SJCRH30 (cell line): Measurements from ENCODE around the gene PRKCA. TPM values are rescaled to one million over a fixed set of nuclear protein-coding genes. Genes with fewer than 3 reads are reported as not detected.

Experiments
- DNase-seq, 2 experiments: peaks; one replicate each; pipeline ENCODE4 v3.0.0-alpha.2; 2015 to 2020
- H3K27ac ChIP-seq: fragments of 250-450 bp; sonication (Bioruptor Pico); 2 replicates; pipeline ENCODE4 v1.5.1; 2020; ENCODE audit warnings: mild to moderate bottlenecking, moderate library complexity
- H3K27me3 ChIP-seq: fragments of 250-450 bp; sonication (Bioruptor Pico); 2 replicates; pipeline ENCODE4 v1.5.1; 2020; ENCODE audit warnings: mild to moderate bottlenecking, moderate library complexity
- H3K36me3 ChIP-seq: fragments of 250-450 bp; sonication (Bioruptor Pico); 2 replicates; pipeline ENCODE4 v1.5.1; 2020; ENCODE audit warnings: mild to moderate bottlenecking, moderate library complexity
- H3K4me1 ChIP-seq: fragments of 250-450 bp; sonication (Bioruptor Pico); 2 replicates; pipeline ENCODE4 v1.5.1; 2020; ENCODE audit warnings: mild to moderate bottlenecking, moderate library complexity
- H3K4me3 ChIP-seq: fragments of 250-450 bp; sonication (Bioruptor Pico); 2 replicates; pipeline ENCODE4 v1.5.1; 2020; ENCODE audit warnings: mild to moderate bottlenecking, moderate library complexity
- H3K9me3 ChIP-seq: fragments of 250-450 bp; sonication (Bioruptor Pico); replicated peaks from 2 replicates; pipeline ENCODE4 v1.5.1; 2020; ENCODE audit warnings: mild to moderate bottlenecking, moderate library complexity
- total RNA-seq: library from RNA; depleted of rRNA; stranded (reverse); fragments of >200 nt; shearing (Covaris generic); gene quantifications from 2 replicates; pipeline ENCODE4 v1.2.3, GENCODE V29; 2014

PRKCA gene
- total RNA-seq, 1 experiment from 2014 or later: 24.7 TPM

GRCh38 chr17:66790501-66791061, 488.2 kb downstream of the PRKCA start:
- no peaks in the 10 kb centered on the region for H3K27me3 ChIP-seq
- H3K36me3 ChIP-seq: peaks cover 5% of the 10 kb centered on the region; the same call in 1 of the 2 replicates
- H3K4me1 ChIP-seq: no peaks in the 10 kb centered on the region
- no peaks in the 10 kb centered on the region for H3K9me3 ChIP-seq
- no peak overlapping the region for H3K4me3 ChIP-seq
- H3K27ac ChIP-seq: no peak overlapping the region
- DNase-seq: no peak

- no peaks in the 10 kb centered on the region for H3K27me3 ChIP-seq
- no peak overlapping the region for H3K27ac ChIP-seq
- no peak for DNase-seq
- no peaks in the 10 kb centered on the region for H3K4me1 ChIP-seq
- peaks cover 8% of the 10 kb centered on the region; the same call in 1 of the 2 replicates for H3K36me3 ChIP-seq
- no peak overlapping the region for H3K4me3 ChIP-seq
- no peaks in the 10 kb centered on the region for H3K9me3 ChIP-seq
Measured at GRCh38 chr17:66791347-66791746, 488.9 kb downstream of the PRKCA start.

- no peak for DNase-seq
- H3K36me3 ChIP-seq: peaks cover 14% of the 10 kb centered on the region; the same call in 1 of the 2 replicates
- no peaks in the 10 kb centered on the region for H3K9me3 ChIP-seq
- H3K27me3 ChIP-seq: no peaks in the 10 kb centered on the region
- no peak overlapping the region for H3K27ac ChIP-seq
- no peaks in the 10 kb centered on the region for H3K4me1 ChIP-seq
- H3K4me3 ChIP-seq: no peak overlapping the region
Measured at GRCh38 chr17:66793814-66794213, 491.4 kb downstream of the PRKCA start.

GRCh38 chr17:66795486-66795885, 493.1 kb downstream of the PRKCA start:
- Histone ChIP-seq H3K9me3 (no peaks in the 10 kb centered on the region), H3K4me3 (no peak overlapping the region), H3K4me1 (no peaks in the 10 kb centered on the region), H3K27me3 (no peaks in the 10 kb centered on the region), H3K36me3 (peaks cover 8% of the 10 kb centered on the region; the same call in 1 of the 2 replicates), H3K27ac (no peak overlapping the region)
- no peak for DNase-seq

- Histone ChIP-seq H3K9me3 (no peaks in the 10 kb centered on the region), H3K36me3 (peaks cover 8% of the 10 kb centered on the region; the same call in 1 of the 2 replicates), H3K27ac (no peak overlapping the region), H3K4me3 (no peak overlapping the region), H3K27me3 (no peaks in the 10 kb centered on the region), H3K4me1 (no peaks in the 10 kb centered on the region)
- no peak for DNase-seq
Measured at GRCh38 chr17:66799849-66800537, 497.6 kb downstream of the PRKCA start.

- Histone ChIP-seq H3K4me1 (no peaks in the 10 kb centered on the region), H3K9me3 (no peaks in the 10 kb centered on the region), H3K27ac (no peak overlapping the region), H3K36me3 (no peaks in the 10 kb centered on the region), H3K4me3 (no peak overlapping the region), H3K27me3 (no peaks in the 10 kb centered on the region)
- DNase-seq: no peak
Measured at GRCh38 chr17:66803474-66803951, 501.1 kb downstream of the PRKCA start.

- no peak overlapping the region for H3K27ac ChIP-seq
- no peak for DNase-seq
- no peaks in the 10 kb centered on the region for H3K9me3 ChIP-seq
- H3K27me3 ChIP-seq: no peaks in the 10 kb centered on the region
- no peaks in the 10 kb centered on the region for H3K36me3 ChIP-seq
- no peaks in the 10 kb centered on the region for H3K4me1 ChIP-seq
- no peak overlapping the region for H3K4me3 ChIP-seq
Measured at GRCh38 chr17:66805567-66805966, 503.2 kb downstream of the PRKCA start.

GRCh38 chr17:66807182-66807581, 504.8 kb downstream of the PRKCA start:
- no peaks in the 10 kb centered on the region for H3K9me3 ChIP-seq
- H3K27ac ChIP-seq: no peak overlapping the region
- no peak overlapping the region for H3K4me3 ChIP-seq
- H3K27me3 ChIP-seq: no peaks in the 10 kb centered on the region
- no peak for DNase-seq
- H3K4me1 ChIP-seq: no peaks in the 10 kb centered on the region
- H3K36me3 ChIP-seq: no peaks in the 10 kb centered on the region

- Histone ChIP-seq H3K27ac (no peak overlapping the region), H3K9me3 (no peaks in the 10 kb centered on the region), H3K27me3 (no peaks in the 10 kb centered on the region), H3K36me3 (no peaks in the 10 kb centered on the region), H3K4me3 (no peak overlapping the region), H3K4me1 (no peaks in the 10 kb centered on the region)
- DNase-seq: no peak
Measured at GRCh38 chr17:66809408-66809807, 507.0 kb downstream of the PRKCA start.

- Histone ChIP-seq H3K4me3 (no peak overlapping the region), H3K27me3 (no peaks in the 10 kb centered on the region), H3K9me3 (no peaks in the 10 kb centered on the region), H3K4me1 (no peaks in the 10 kb centered on the region), H3K36me3 (no peaks in the 10 kb centered on the region), H3K27ac (no peak overlapping the region)
- no peak for DNase-seq
Measured at GRCh38 chr17:66810951-66811682, 508.7 kb downstream of the PRKCA start.

GRCh38 chr17:66811683-66812054, 509.3 kb downstream of the PRKCA start:
- H3K4me3 ChIP-seq: no peak overlapping the region
- no peaks in the 10 kb centered on the region for H3K27me3 ChIP-seq
- no peaks in the 10 kb centered on the region for H3K4me1 ChIP-seq
- no peak overlapping the region for H3K27ac ChIP-seq
- H3K36me3 ChIP-seq: no peaks in the 10 kb centered on the region
- DNase-seq: no peak
- no peaks in the 10 kb centered on the region for H3K9me3 ChIP-seq

GRCh38 chr17:66812571-66812970, 510.2 kb downstream of the PRKCA start:
- H3K9me3 ChIP-seq: 0 out of 2 replicates have a peak, but pooled peaks cover under 1% of the 10 kb centered on the region
- no peak overlapping the region for H3K27ac ChIP-seq
- H3K36me3 ChIP-seq: no peaks in the 10 kb centered on the region
- H3K27me3 ChIP-seq: no peaks in the 10 kb centered on the region
- no peak overlapping the region for H3K4me3 ChIP-seq
- no peak for DNase-seq
- H3K4me1 ChIP-seq: no peaks in the 10 kb centered on the region

GRCh38 chr17:66813296-66813695, 510.9 kb downstream of the PRKCA start:
- Histone ChIP-seq H3K4me1 (no peaks in the 10 kb centered on the region), H3K27me3 (no peaks in the 10 kb centered on the region), H3K4me3 (no peak overlapping the region), H3K36me3 (no peaks in the 10 kb centered on the region), H3K9me3 (0 out of 2 replicates have a peak, but pooled peaks cover 4% of the 10 kb centered on the region), H3K27ac (no peak overlapping the region)
- no peak for DNase-seq

- Histone ChIP-seq H3K27ac (no peak overlapping the region), H3K4me3 (no peak overlapping the region), H3K9me3 (0 out of 2 replicates have a peak, but pooled peaks cover 4% of the 10 kb centered on the region), H3K27me3 (no peaks in the 10 kb centered on the region), H3K4me1 (no peaks in the 10 kb centered on the region), H3K36me3 (no peaks in the 10 kb centered on the region)
- no peak for DNase-seq
Measured at GRCh38 chr17:66814026-66814425, 511.6 kb downstream of the PRKCA start.

GRCh38 chr17:66814570-66814969, 512.2 kb downstream of the PRKCA start:
- Histone ChIP-seq H3K9me3 (0 out of 2 replicates have a peak, but pooled peaks cover 4% of the 10 kb centered on the region), H3K27ac (no peak overlapping the region), H3K27me3 (no peaks in the 10 kb centered on the region), H3K4me1 (no peaks in the 10 kb centered on the region), H3K36me3 (no peaks in the 10 kb centered on the region), H3K4me3 (no peak overlapping the region)
- DNase-seq: no peak
